ENCODE measurements around the gene CNPY4. TPM values are rescaled to one million over a fixed set of nuclear protein-coding genes. Genes with fewer than 3 reads are reported as not detected.
A peak's percentile ranks its signal among the peaks of the same experiment; 100 is the strongest.

The CNPY4 gene
- total RNA-seq: 26.1 to 27.9 TPM (median 27.4 TPM) in 3 replicates

- Mint-ChIP-seq H3K9me3 (no peaks in the 10 kb centered on the region), H3K27ac (peak within 1 kb of the TSS; percentile 99), H3K27me3 (ENCODE audit: low read depth) (no peaks in the 10 kb centered on the region), H3K4me1 (peaks cover 17% of the 10 kb centered on the region), H3K36me3 (peaks cover 8% of the 10 kb centered on the region), H3K4me3 (peak within 1 kb of the TSS; percentile 94)
- peak; percentile 91 to 94 for DNase-seq (ENCODE audit: low spot score in 2 of 2, unreplicated experiment in 2 of 2)
- no peak for TF ChIP-seq CTCF (IDR thresholded peaks at IDR 0.05; ENCODE audit: unreplicated experiment)
Observed at GRCh38 chr7:100119072-100119969, at the start of gene CNPY4, which contains the start of gene TAF6. Gene CNPY4 (plus strand): TSS chr7:100119634. CDS start chr7:100119745, 111 bp downstream. Gene TAF6 (minus strand): TSS chr7:100119358. CDS start chr7:100114209, 5,149 bp downstream.

- TF ChIP-seq CTCF (IDR thresholded peaks at IDR 0.05; ENCODE audit: unreplicated experiment): no peak
Observed at GRCh38 chr7:100069991-100070390, 49.4 kb upstream of the CNPY4 start.

GRCh38 chr7:100071018-100071723 is 48.3 kb upstream of the CNPY4 start:
- H3K36me3 Mint-ChIP-seq: peaks cover 77% of the 10 kb centered on the region
- peaks cover 54% of the 10 kb centered on the region for H3K9me3 Mint-ChIP-seq
- H3K27me3 Mint-ChIP-seq (ENCODE audit: low read depth): no peaks in the 10 kb centered on the region
- DNase-seq (ENCODE audit: low spot score in 2 of 2, unreplicated experiment in 2 of 2): no peak
- no peaks in the 10 kb centered on the region for H3K4me1 Mint-ChIP-seq
- TF ChIP-seq CTCF (IDR thresholded peaks at IDR 0.05; ENCODE audit: unreplicated experiment): no peak
- H3K4me3 Mint-ChIP-seq: peak overlapping the region; percentile 6
- peak overlapping the region; percentile 30 for H3K27ac Mint-ChIP-seq

More at GRCh38 chr7:100069991-100070390, 49.4 kb upstream of the CNPY4 start:
- no peaks in the 10 kb centered on the region for H3K27me3 Mint-ChIP-seq (ENCODE audit: low read depth)
- peaks cover 6% of the 10 kb centered on the region for H3K4me1 Mint-ChIP-seq
- H3K27ac Mint-ChIP-seq: no peak overlapping the region
- H3K4me3 Mint-ChIP-seq: no peak overlapping the region
- no peak for DNase-seq (ENCODE audit: low spot score in 2 of 2, unreplicated experiment in 2 of 2)
- H3K9me3 Mint-ChIP-seq: peaks cover 44% of the 10 kb centered on the region
- H3K36me3 Mint-ChIP-seq: peaks cover 73% of the 10 kb centered on the region

GRCh38 chr7:100072462-100072861 is 47.0 kb upstream of the CNPY4 start:
- no peak for TF ChIP-seq CTCF (IDR thresholded peaks at IDR 0.05; ENCODE audit: unreplicated experiment)

GRCh38 chr7:100074841-100075240 is 44.6 kb upstream of the CNPY4 start:
- peaks cover 12% of the 10 kb centered on the region for H3K4me1 Mint-ChIP-seq
- peaks cover 83% of the 10 kb centered on the region for H3K36me3 Mint-ChIP-seq
- no peak for TF ChIP-seq CTCF (IDR thresholded peaks at IDR 0.05; ENCODE audit: unreplicated experiment)
- peaks cover 49% of the 10 kb centered on the region for H3K9me3 Mint-ChIP-seq
- no peak overlapping the region for H3K4me3 Mint-ChIP-seq
- H3K27ac Mint-ChIP-seq: no peak overlapping the region
- DNase-seq (ENCODE audit: low spot score in 2 of 2, unreplicated experiment in 2 of 2): no peak
- no peaks in the 10 kb centered on the region for H3K27me3 Mint-ChIP-seq (ENCODE audit: low read depth)

More at GRCh38 chr7:100072462-100072861, 47.0 kb upstream of the CNPY4 start:
- Mint-ChIP-seq H3K4me1 (no peaks in the 10 kb centered on the region), H3K9me3 (peaks cover 53% of the 10 kb centered on the region), H3K4me3 (no peak overlapping the region), H3K36me3 (peaks cover 83% of the 10 kb centered on the region), H3K27ac (no peak overlapping the region), H3K27me3 (ENCODE audit: low read depth) (no peaks in the 10 kb centered on the region)
- no peak for DNase-seq (ENCODE audit: low spot score in 2 of 2, unreplicated experiment in 2 of 2)

Measured in mesothelial cell of epicardium (in vitro differentiated cells).